ENCODE results near the gene UTP25.
A peak's percentile ranks its signal among the peaks of the same experiment; 100 is the strongest.

Gene UTP25

GRCh38 chr1:209893751-209894150 is 66.0 kb downstream of the UTP25 start:
- no peak for ATAC-seq
- TF ChIP-seq TOX (CRISPR knock-in tag; IDR thresholded peaks at IDR 0.05; ENCODE audit: borderline replicate concordance) (no peak), TSHZ2 (CRISPR knock-in tag; IDR thresholded peaks at IDR 0.05) (no peak), CREB5 (CRISPR knock-in tag; IDR thresholded peaks at IDR 0.05; ENCODE audit: low read depth) (no peak), PATZ1 (CRISPR knock-in tag; IDR thresholded peaks at IDR 0.05; ENCODE audit: borderline replicate concordance) (no peak), ARNTL (CRISPR knock-in tag; IDR thresholded peaks at IDR 0.05; ENCODE audit: borderline replicate concordance, low read depth) (no peak), ESRRG (CRISPR knock-in tag; IDR thresholded peaks at IDR 0.05) (no peak), ZFP3 (CRISPR knock-in tag; IDR thresholded peaks at IDR 0.05) (no peak), ZNF565 (CRISPR knock-in tag; conservative IDR thresholded peaks at IDR 0.05; ENCODE audit: low read depth) (no peak)

GRCh38 chr1:209895709-209896108 is 67.9 kb downstream of the UTP25 start:
- no peak for TF ChIP-seq CREB5 (CRISPR knock-in tag; IDR thresholded peaks at IDR 0.05; ENCODE audit: low read depth)
- no peak for TF ChIP-seq ARNTL (CRISPR knock-in tag; IDR thresholded peaks at IDR 0.05; ENCODE audit: borderline replicate concordance, low read depth)
- no peak for TF ChIP-seq GLIS3 (CRISPR knock-in tag; IDR thresholded peaks at IDR 0.05)
- no peak for TF ChIP-seq ZFP30 (CRISPR knock-in tag; IDR thresholded peaks at IDR 0.05)
- TF ChIP-seq ISL1 (CRISPR knock-in tag; IDR thresholded peaks at IDR 0.05), result no peak
- TF ChIP-seq ZC3H10 (CRISPR knock-in tag; IDR thresholded peaks at IDR 0.05), result no peak
- no peak for TF ChIP-seq ZNF565 (CRISPR knock-in tag; conservative IDR thresholded peaks at IDR 0.05; ENCODE audit: low read depth)
- no peak for TF ChIP-seq POU6F1 (CRISPR knock-in tag; IDR thresholded peaks at IDR 0.05; ENCODE audit: borderline replicate concordance, low read depth)
- no peak for TF ChIP-seq CSDC2 (CRISPR knock-in tag; IDR thresholded peaks at IDR 0.05)
- TF ChIP-seq SNAI2 (CRISPR knock-in tag; IDR thresholded peaks at IDR 0.05), result no peak
- no peak for TF ChIP-seq PATZ1 (CRISPR knock-in tag; IDR thresholded peaks at IDR 0.05; ENCODE audit: borderline replicate concordance)
- no peak for TF ChIP-seq OSR1 (CRISPR knock-in tag; IDR thresholded peaks at IDR 0.05)
- TF ChIP-seq TCF4 (CRISPR knock-in tag; IDR thresholded peaks at IDR 0.05; ENCODE audit: borderline replicate concordance), result no peak
- TF ChIP-seq RARB (CRISPR knock-in tag; IDR thresholded peaks at IDR 0.05), result no peak
- TF ChIP-seq ZNF8 (CRISPR knock-in tag; IDR thresholded peaks at IDR 0.05), result no peak
- no peak for TF ChIP-seq TSHZ2 (CRISPR knock-in tag; IDR thresholded peaks at IDR 0.05)
- peak; percentile 65 for ATAC-seq
